ENCODE measurements around the gene RPL38. TPM values are rescaled to one million over a fixed set of nuclear protein-coding genes. Genes with fewer than 3 reads are reported as not detected.

The RPL38 gene
- total RNA-seq, 1 donor from 2014 or later, result 1,081 TPM

DNA sequence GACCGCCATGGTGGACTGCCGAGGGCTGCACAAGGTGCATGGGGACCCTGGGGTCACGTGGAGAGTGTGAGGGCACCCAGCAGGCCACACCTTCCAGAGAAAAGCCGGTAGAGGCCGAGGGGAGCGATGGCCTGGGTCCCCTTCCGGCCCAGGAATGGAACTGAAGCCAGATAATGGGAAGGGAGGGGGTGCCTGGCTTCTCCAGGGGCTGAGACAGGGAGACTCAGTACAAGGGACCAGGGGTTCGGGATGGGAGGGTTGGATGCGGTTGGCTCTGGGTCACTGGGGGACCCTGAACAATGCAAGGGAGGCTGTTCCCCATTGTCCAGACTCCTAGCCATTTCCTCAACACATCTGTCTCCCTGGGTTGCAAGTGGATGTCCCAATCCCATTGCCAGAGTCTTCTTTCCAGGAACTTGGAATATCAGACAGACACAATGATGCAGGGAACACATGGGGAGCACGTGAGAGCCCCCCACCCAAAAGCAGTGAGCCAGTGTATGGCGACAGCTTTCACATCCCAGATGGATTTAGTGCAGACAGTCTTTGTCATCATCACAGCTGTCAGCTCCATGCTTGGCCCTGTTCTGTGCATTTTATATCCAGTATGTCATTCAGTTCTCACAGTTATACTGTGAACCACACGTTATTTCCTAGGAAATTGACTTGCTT, 47.0 kb downstream of the RPL38 start:
- DNase-seq (ENCODE audit: low spot score), result no peak

DNA sequence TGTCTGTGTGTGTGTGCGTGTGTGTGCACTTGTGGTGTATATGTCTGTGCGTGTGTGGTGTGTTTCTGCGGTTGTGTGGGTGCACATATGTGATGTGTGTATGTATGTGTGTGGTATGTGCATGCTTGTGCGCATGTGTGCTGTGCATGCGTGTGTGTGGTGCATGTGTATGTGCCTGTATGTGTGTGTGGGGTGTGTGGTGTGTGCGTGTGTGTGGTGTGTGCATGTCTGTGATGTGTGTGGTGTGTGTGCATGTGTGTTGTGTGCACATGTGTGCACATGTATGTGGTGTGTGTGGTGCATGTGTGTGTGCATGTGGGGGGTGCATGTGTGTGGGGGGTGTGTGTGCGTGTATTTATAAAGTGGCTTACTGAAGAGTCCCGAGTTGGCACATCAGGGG, 47.6 kb downstream of the RPL38 start:
- DNase-seq (ENCODE audit: low spot score), result no peak

DNA sequence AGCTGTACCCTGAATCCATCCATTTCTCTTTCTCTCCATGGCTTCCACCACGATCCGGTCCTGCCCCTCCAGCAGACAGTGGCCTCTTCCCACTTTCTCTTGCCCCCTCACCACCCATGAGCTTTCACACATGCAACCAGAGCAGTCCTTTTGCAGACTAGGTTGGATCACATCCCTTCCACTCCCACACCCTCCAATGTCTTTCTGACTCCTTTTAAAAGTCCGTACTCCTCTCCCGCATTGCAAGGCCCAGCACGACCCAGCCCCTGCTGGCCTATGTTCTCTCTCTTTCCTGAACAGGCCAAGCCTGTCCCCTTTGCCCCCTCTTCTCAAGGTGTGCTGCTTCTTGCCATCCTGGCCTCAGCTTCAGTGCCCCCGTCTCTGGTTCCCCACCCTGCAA, 48.1 kb downstream of the RPL38 start:
- DNase-seq (ENCODE audit: low spot score), result no peak

DNA sequence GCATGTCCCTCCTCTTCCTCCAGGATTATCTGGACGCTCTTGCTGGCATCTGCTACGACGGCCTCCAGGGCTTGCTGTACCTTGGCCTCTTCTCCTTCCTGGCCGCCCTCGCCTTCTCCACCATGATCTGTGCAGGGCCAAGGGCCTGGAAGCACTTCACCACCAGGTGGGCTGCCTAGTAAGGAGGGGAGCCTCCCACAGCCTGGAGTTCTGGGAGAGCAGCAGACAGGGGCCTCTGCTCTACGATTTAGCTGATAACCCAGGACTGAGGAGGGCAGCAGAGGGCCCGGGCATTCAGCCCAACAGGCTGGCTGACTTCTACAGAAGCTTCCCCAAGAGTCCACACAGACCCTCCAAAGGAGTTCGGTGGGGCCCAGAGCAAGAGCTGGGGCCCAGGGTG, 48.7 kb downstream of the RPL38 start:
- no peak for DNase-seq (ENCODE audit: low spot score)

DNA sequence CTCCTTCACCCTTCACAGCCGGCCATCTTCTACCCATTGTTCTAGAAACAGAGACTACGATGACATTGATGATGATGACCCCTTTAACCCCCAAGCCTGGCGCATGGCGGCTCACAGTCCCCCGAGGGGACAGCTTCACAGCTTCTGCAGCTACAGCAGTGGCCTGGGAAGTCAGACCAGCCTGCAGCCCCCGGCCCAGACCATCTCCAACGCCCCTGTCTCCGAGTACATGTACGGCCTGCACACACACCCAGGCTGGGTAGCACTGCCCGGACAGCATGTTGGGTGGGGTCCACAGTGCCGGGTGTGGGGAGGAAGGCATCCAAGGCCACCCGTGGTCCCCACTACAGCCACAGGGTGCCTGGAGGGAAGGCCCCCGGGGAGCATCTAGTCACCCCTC, 49.6 kb downstream of the RPL38 start:
- DNase-seq (ENCODE audit: low spot score), result no peak

DNA sequence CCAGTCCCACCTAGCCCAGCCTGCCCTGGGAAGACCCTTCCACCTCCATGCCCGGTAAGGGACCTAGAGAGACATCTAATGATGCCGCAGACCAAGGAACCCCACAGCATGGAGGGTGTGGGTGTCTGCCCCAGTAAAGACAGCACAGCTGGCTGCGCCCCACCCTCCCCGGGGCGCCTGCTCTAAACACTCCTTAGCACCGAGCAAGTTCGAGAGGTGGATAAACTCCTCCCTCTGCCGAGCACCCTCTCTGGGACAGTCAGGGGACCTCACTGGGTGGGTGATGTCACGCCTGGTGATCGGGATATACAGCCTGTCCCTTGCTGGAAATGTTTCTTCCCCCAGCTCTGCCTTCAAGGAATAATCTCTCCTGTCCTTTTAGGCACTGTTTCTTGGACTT, 53.8 kb downstream of the RPL38 start:
- no peak for DNase-seq (ENCODE audit: low spot score)

DNA sequence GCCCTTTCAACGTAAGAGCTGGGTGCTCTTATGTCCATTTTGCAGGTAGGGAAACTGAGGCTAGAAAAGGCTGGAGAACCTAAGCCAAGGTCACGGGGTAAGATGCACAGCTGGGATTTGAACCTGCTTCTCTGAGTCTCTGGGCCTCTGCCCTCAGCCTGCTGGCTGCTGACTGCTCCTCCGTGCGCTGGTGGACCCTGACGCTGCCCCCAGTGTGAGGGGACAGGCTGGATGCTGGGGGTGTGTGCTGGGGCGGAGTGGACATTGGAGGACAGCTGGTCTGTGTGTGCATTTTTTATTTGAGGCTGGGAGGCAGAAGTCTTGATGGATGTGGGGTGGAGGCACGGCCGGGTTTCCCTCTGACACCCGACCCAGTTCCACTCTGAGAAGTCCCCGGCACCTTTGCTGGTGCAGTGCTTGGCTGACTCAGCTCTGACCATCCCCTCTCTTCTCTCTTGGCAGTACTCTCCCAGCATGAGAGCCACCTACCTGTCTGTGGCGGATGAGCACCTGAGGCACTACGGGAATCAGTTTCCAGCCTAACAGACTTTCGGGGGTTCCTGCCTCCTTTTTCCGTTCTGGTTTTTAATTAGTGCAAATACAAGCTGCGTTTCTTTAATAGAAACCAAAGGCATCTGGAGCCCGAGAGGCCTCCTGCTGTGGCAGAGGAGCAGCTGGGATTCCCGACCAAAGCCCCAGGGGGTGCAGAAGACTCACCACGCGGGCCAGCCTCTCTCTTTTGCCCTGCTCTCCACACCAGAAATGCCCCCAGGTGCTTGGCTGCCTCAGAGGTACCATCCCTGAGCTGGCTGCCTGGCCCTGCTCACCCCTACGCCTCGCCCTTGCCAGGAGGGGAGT, 56.4 kb downstream of the RPL38 start:
- no peak for DNase-seq (ENCODE audit: low spot score)

Other genes starting within 250 kb of the RPL38 start
- 8.2 TPM for gene TTYH2, start 9.9 kb downstream of the RPL38 start, total RNA-seq
- not detected for gene DNAI2, start 70.6 kb downstream of the RPL38 start, total RNA-seq
- gene KIF19, start 122.5 kb downstream of the RPL38 start, total RNA-seq, result 1.8 TPM
- gene BTBD17, start 158.2 kb downstream of the RPL38 start, total RNA-seq, result not detected
- 0.52 TPM for gene GPR142, start 163.8 kb downstream of the RPL38 start, total RNA-seq
- 153 TPM for gene GPRC5C, start 228.4 kb downstream of the RPL38 start, total RNA-seq